H9 (cell line): Measurements from ENCODE around the gene COL4A4. TPM values are rescaled to one million over a fixed set of nuclear protein-coding genes. Genes with fewer than 3 reads are reported as not detected.

Source experiments
- DNase-seq: peaks from one replicate; pipeline ENCODE4 v3.0.0-alpha.2; 2017
- H2AFZ ChIP-seq: one replicate; pipeline ENCODE4 v1.6.1; 2013; ENCODE audit warnings: mild to moderate bottlenecking, low read length, control low read depth, moderate library complexity
- H2AK5ac ChIP-seq: 2 replicates; pipeline ENCODE4 v1.6.1; 2013; ENCODE audit warnings: low read length, control low read depth, mixed read lengths; ENCODE audit not compliant: insufficient read length
- H2BK120ac ChIP-seq: one replicate; pipeline ENCODE4 v1.6.1; 2013; ENCODE audit warnings: low read depth, mild to moderate bottlenecking, low read length, control low read depth, inconsistent platforms; ENCODE audit not compliant: poor library complexity, severe bottlenecking
- H2BK12ac ChIP-seq: 2 replicates; pipeline ENCODE4 v1.6.1; 2013; ENCODE audit warnings: low read length, control low read depth, mixed read lengths, low read depth; ENCODE audit not compliant: insufficient read length
- H2BK15ac ChIP-seq: 2 replicates; pipeline ENCODE4 v1.6.1; 2013; ENCODE audit warnings: low read depth, low read length, control low read depth
- H2BK20ac ChIP-seq: one replicate; pipeline ENCODE4 v1.6.1; 2013; ENCODE audit warnings: low read depth, mild to moderate bottlenecking, low read length, control low read depth, inconsistent platforms; ENCODE audit not compliant: poor library complexity, severe bottlenecking
- H2BK5ac ChIP-seq: 2 replicates; pipeline ENCODE4 v1.6.1; 2013; ENCODE audit warnings: low read length, control low read depth, mixed read lengths; ENCODE audit not compliant: insufficient read length
- H3K14ac ChIP-seq: 2 replicates; pipeline ENCODE4 v1.6.1; 2013; ENCODE audit warnings: low read length, control low read depth; ENCODE audit not compliant: insufficient read depth
- H3K18ac ChIP-seq: 2 replicates; pipeline ENCODE4 v1.6.1; 2013; ENCODE audit warnings: low read depth, mild to moderate bottlenecking, mixed read lengths, low read length, control low read depth; ENCODE audit not compliant: insufficient read length
- H3K23ac ChIP-seq: 2 replicates; pipeline ENCODE4 v1.6.1; 2013; ENCODE audit warnings: low read length, control low read depth, mixed read lengths, low read depth; ENCODE audit not compliant: insufficient read length
- H3K23me2 ChIP-seq: 2 replicates; pipeline ENCODE4 v1.6.1; 2013; ENCODE audit warnings: low read depth, mild to moderate bottlenecking, mixed read lengths, low read length, control low read depth; ENCODE audit not compliant: insufficient read length, poor library complexity, severe bottlenecking
- H3K27ac ChIP-seq: 2 replicates; pipeline ENCODE4 v1.5.1; 2013; ENCODE audit warnings: low read length, control low read depth, mixed read lengths, low read depth; ENCODE audit not compliant: insufficient read length
- H3K27me3 ChIP-seq: 2 replicates; pipeline ENCODE4 v1.6.1; 2013; ENCODE audit warnings: low read length, control low read depth, inconsistent platforms; ENCODE audit not compliant: insufficient read depth
- H3K4ac ChIP-seq: 2 replicates; pipeline ENCODE4 v1.6.1; 2013; ENCODE audit warnings: low read depth, mild to moderate bottlenecking, control low read depth, inconsistent platforms, low read length, moderate library complexity
- H3K4me1 ChIP-seq: 2 replicates; pipeline ENCODE4 v1.6.1; 2013; ENCODE audit warnings: low read length, control low read depth, inconsistent platforms; ENCODE audit not compliant: insufficient read depth
- H3K4me2 ChIP-seq: 2 replicates; pipeline ENCODE4 v1.6.1; 2013; ENCODE audit warnings: low read length, control low read depth, mixed read lengths; ENCODE audit not compliant: insufficient read length, insufficient read depth
- H3K56ac ChIP-seq: 2 replicates; pipeline ENCODE4 v1.6.1; 2013; ENCODE audit warnings: low read depth, mild to moderate bottlenecking, mixed read lengths, low read length, control low read depth; ENCODE audit not compliant: insufficient read length
- H3K79me1 ChIP-seq: 2 replicates; pipeline ENCODE4 v1.6.1; 2013; ENCODE audit warnings: low read depth, mild to moderate bottlenecking, moderate library complexity, low read length, control low read depth, inconsistent platforms; ENCODE audit not compliant: insufficient read depth, poor library complexity, severe bottlenecking
- H3K79me2 ChIP-seq: 2 replicates; pipeline ENCODE4 v1.6.1; 2013; ENCODE audit warnings: low read length, control low read depth, inconsistent platforms; ENCODE audit not compliant: insufficient read depth
- H3K9ac ChIP-seq: 2 replicates; pipeline ENCODE4 v1.6.1; 2013; ENCODE audit warnings: low read length, control low read depth, mixed read lengths; ENCODE audit not compliant: insufficient read length; ENCODE audit errors: extremely low read depth
- H3K9me3 ChIP-seq: one replicate; pipeline ENCODE4 v1.6.1; 2013; ENCODE audit warnings: low read depth, low read length, inconsistent platforms; ENCODE audit not compliant: control insufficient read depth
- H3T11ph ChIP-seq: one replicate; pipeline ENCODE4 v1.6.1; 2013; ENCODE audit warnings: mild to moderate bottlenecking, low read length, control low read depth, inconsistent platforms
- H4K20me1 ChIP-seq: one replicate; pipeline ENCODE4 v1.6.1; 2013; ENCODE audit not compliant: control insufficient read depth, insufficient read length, insufficient read depth
- H4K5ac ChIP-seq: 2 replicates; pipeline ENCODE4 v1.6.1; 2013; ENCODE audit warnings: low read depth, mild to moderate bottlenecking, mixed read lengths, low read length, control low read depth; ENCODE audit not compliant: insufficient read length
- H4K8ac ChIP-seq: replicated peaks from 2 replicates; pipeline ENCODE4 v1.6.1; 2013; ENCODE audit warnings: low read length, control low read depth, mixed read lengths, low read depth; ENCODE audit not compliant: insufficient read length
- H4K91ac ChIP-seq: 2 replicates; pipeline ENCODE4 v1.6.1; 2013; ENCODE audit warnings: low read depth, mild to moderate bottlenecking, moderate library complexity, mixed read lengths, low read length, control low read depth; ENCODE audit not compliant: insufficient read length
- H3K27ac Mint-ChIP-seq, 3 experiments: 2 replicates in 2 of 3; 3 replicates in 1 of 3; pipeline ENCODE4 v1.8.0; 2020 to 2021; ENCODE audit warnings: mixed read lengths in 3 of 3, mild to moderate bottlenecking in 1 of 3, moderate library complexity in 1 of 3
- H3K27me3 Mint-ChIP-seq: 2 replicates; pipeline ENCODE4 v1.8.0; 2021; ENCODE audit warnings: low read depth, mild to moderate bottlenecking, moderate library complexity, mixed read lengths
- H3K36me3 Mint-ChIP-seq, 3 experiments: 2 replicates in 2 of 3; 3 replicates in 1 of 3; pipeline ENCODE4 v1.8.0; 2020 to 2021; ENCODE audit warnings: low read depth in 3 of 3, mixed read lengths in 3 of 3; ENCODE audit not compliant: insufficient read depth in 1 of 3
- H3K4me1 Mint-ChIP-seq, 2 experiments: 2 replicates each; pipeline ENCODE4 v1.8.0; 2020; ENCODE audit warnings: mixed read lengths in 2 of 2
- H3K4me3 Mint-ChIP-seq, 2 experiments: 2 replicates in 1 of 2; 3 replicates in 1 of 2; pipeline ENCODE4 v1.8.0; 2020 to 2021; ENCODE audit warnings: mild to moderate bottlenecking in 2 of 2, mixed read lengths in 2 of 2, moderate library complexity in 1 of 2
- H3K9me3 Mint-ChIP-seq, 2 experiments: 2 replicates in 1 of 2; 3 replicates in 1 of 2; pipeline ENCODE4 v1.8.0; 2020; ENCODE audit warnings: mild to moderate bottlenecking in 2 of 2, mixed read lengths in 2 of 2, moderate library complexity in 1 of 2
- CTCF ChIP-seq: fragments of 200-600 bp; sonication (generic); conservative IDR thresholded peaks from 3 replicates; pipeline ENCODE4 v1.8.0; 2021; ENCODE audit warnings: antibody characterized with exemption, mild to moderate bottlenecking
- WGBS: extraction: QIAGEN DNeasy Blood & Tissue Kit; methylation state at CpG from one replicate; pipeline ENCODE4 v1.1.7; 2013; ENCODE audit warnings: missing lambda C conversion rate, low lambda C conversion rate, mixed read lengths; ENCODE audit not compliant: insufficient read length; ENCODE audit errors: extremely low coverage; 5-methylcytosine and 5-hydroxymethylcytosine counted together
- total RNA-seq: library from RNA; stranded (reverse); gene quantifications from 2 replicates; pipeline ENCODE4 v1.2.1, GENCODE V29; 2021

Gene COL4A4
- total RNA-seq, 1 experiment from 2014 or later = 0.92 TPM

GRCh38 chr2:226965376-226965775 lies 198.6 kb downstream of the COL4A4 start:
- H3K79me2 ChIP-seq = no peaks in the 10 kb centered on the region
- no peaks in the 10 kb centered on the region for H3K9me3 ChIP-seq
- no peaks in the 10 kb centered on the region for H4K20me1 ChIP-seq
- no peak overlapping the region for H4K5ac ChIP-seq
- peaks cover 6% of the 10 kb centered on the region for H3K4me1 ChIP-seq
- H3K27me3 ChIP-seq = no peaks in the 10 kb centered on the region
- H3K4me1 Mint-ChIP-seq = no peaks in the 10 kb centered on the region; a peak in 1 of 4 replicates
- H3K14ac ChIP-seq = no peak overlapping the region
- H2BK120ac ChIP-seq = no peak overlapping the region
- H4K8ac ChIP-seq = no peak overlapping the region
- H3T11ph ChIP-seq = no peak overlapping the region
- TF ChIP-seq CTCF = no peak
- H2AK5ac ChIP-seq = no peak overlapping the region
- no peaks in the 10 kb centered on the region for H3K36me3 Mint-ChIP-seq
- DNase-seq = no peak
- no peak overlapping the region for H3K4me3 Mint-ChIP-seq
- no peak overlapping the region for H2BK12ac ChIP-seq
- no peak overlapping the region for H2BK15ac ChIP-seq
- no peak overlapping the region for H4K91ac ChIP-seq
- H3K18ac ChIP-seq = no peak overlapping the region
- H3K79me1 ChIP-seq = no peaks in the 10 kb centered on the region
- H3K27ac ChIP-seq = no peak overlapping the region
- no peak overlapping the region for H3K4me2 ChIP-seq
- H2AFZ ChIP-seq = no peak overlapping the region
- no peak overlapping the region for H3K4ac ChIP-seq
- H3K27ac Mint-ChIP-seq = no peak overlapping the region
- H3K9ac ChIP-seq = no peak overlapping the region
- no peak overlapping the region for H2BK5ac ChIP-seq
- no CpG with 5 or more reads among the region's 1 CpG for WGBS
- H3K23me2 ChIP-seq = no peaks in the 10 kb centered on the region
- no peak overlapping the region for H2BK20ac ChIP-seq
- H3K56ac ChIP-seq = no peak overlapping the region
- no peak overlapping the region for H3K23ac ChIP-seq
- H3K27me3 Mint-ChIP-seq = no peaks in the 10 kb centered on the region
- H3K9me3 Mint-ChIP-seq = no peaks in the 10 kb centered on the region
